GM12878 (cell line): ENCODE measurements around the gene SETD6. TPM values are rescaled to one million over a fixed set of nuclear protein-coding genes. Genes with fewer than 3 reads are reported as not detected.

Source experiments
- ATF2 ChIP-seq: IDR thresholded peaks from 2 replicates; pipeline ENCODE4 v1.6.1; 2012; ENCODE audit warnings: low read length, inconsistent platforms
- BCL11A ChIP-seq: IDR thresholded peaks from 2 replicates; pipeline ENCODE4 v1.6.1; 2011; ENCODE audit warnings: low read depth, low read length
- CTCF ChIP-seq, 3 experiments: IDR thresholded peaks in 2 of 3; conservative IDR thresholded peaks in 1 of 3; 2 replicates each; pipeline ENCODE4 v1.5.1; 2011; ENCODE audit warnings: low read depth in 3 of 3, low read length in 3 of 3, mild to moderate bottlenecking in 3 of 3, control low read depth in 2 of 3, moderate library complexity in 2 of 3, inconsistent platforms in 1 of 3, mixed read lengths in 1 of 3; ENCODE audit not compliant: control insufficient read depth in 2 of 3, insufficient read depth in 1 of 3; ENCODE audit errors: extremely low read depth in 1 of 3
- EED ChIP-seq: sonication (generic); IDR thresholded peaks from 2 replicates; pipeline ENCODE4 v1.6.1; 2016; ENCODE audit warnings: antibody characterized with exemption, low read depth
- ELK1 ChIP-seq: IDR thresholded peaks from 2 replicates; pipeline ENCODE4 v1.6.1; 2012; ENCODE audit warnings: low read depth, low read length, improper control_type of control experiment
- EP300 ChIP-seq, 2 experiments: fragments of 150-350 bp in 1 of 2; IDR thresholded peaks; 2 replicates each; pipeline ENCODE4 v1.6.1; 2011 to 2012; ENCODE audit warnings: low read depth in 2 of 2, low read length in 2 of 2, borderline replicate concordance in 1 of 2, improper control_type of control experiment in 1 of 2, inconsistent platforms in 1 of 2; ENCODE audit not compliant: control insufficient read depth in 1 of 2
- HDGF ChIP-seq: fragments of 450-650 bp; IDR thresholded peaks from 2 replicates; pipeline ENCODE4 v1.6.1; 2016; ENCODE audit warnings: antibody characterized with exemption
- MAX ChIP-seq: IDR thresholded peaks from 2 replicates; pipeline ENCODE4 v1.6.1; 2012; ENCODE audit warnings: low read depth, low read length, improper control_type of control experiment
- MTA2 ChIP-seq: fragments of 450-650 bp; IDR thresholded peaks from 2 replicates; pipeline ENCODE4 v1.6.1; 2016; ENCODE audit warnings: low read depth, mild to moderate bottlenecking, moderate library complexity
- MYB ChIP-seq: fragments of 150-350 bp; IDR thresholded peaks from 2 replicates; pipeline ENCODE4 v1.6.1; 2014; ENCODE audit warnings: mild to moderate bottlenecking, low read depth, low read length, borderline replicate concordance
- NFXL1 ChIP-seq: fragments of 450-650 bp; IDR thresholded peaks from 2 replicates; pipeline ENCODE4 v1.6.1; 2017; ENCODE audit warnings: antibody characterized with exemption, mild to moderate bottlenecking, borderline replicate concordance
- PKNOX1 ChIP-seq: fragments of 450-650 bp; IDR thresholded peaks from 2 replicates; pipeline ENCODE4 v1.6.1; 2016; ENCODE audit warnings: mild to moderate bottlenecking
- POLR2AphosphoS5 ChIP-seq: IDR thresholded peaks from 2 replicates; pipeline ENCODE4 v1.6.1; 2011; ENCODE audit warnings: mild to moderate bottlenecking, low read length, inconsistent platforms
- RAD21 ChIP-seq: IDR thresholded peaks from 2 replicates; pipeline ENCODE4 v1.6.1; 2011; ENCODE audit warnings: mild to moderate bottlenecking, low read depth, low read length, moderate library complexity; ENCODE audit not compliant: insufficient read depth
- RELA ChIP-seq: fragments of 450-650 bp; IDR thresholded peaks from 2 replicates; pipeline ENCODE4 v1.8.0; 2014; ENCODE audit warnings: borderline replicate concordance; ENCODE audit not compliant: partially characterized antibody
- SKIL ChIP-seq: fragments of 450-650 bp; IDR thresholded peaks from 2 replicates; pipeline ENCODE4 v1.6.1; 2017; ENCODE audit warnings: mild to moderate bottlenecking, low read depth, inconsistent platforms; ENCODE audit not compliant: poor library complexity, severe bottlenecking
- SMAD1 ChIP-seq: fragments of 450-650 bp; IDR thresholded peaks from 2 replicates; pipeline ENCODE4 v1.6.1; 2018; ENCODE audit warnings: mild to moderate bottlenecking, low read depth; ENCODE audit not compliant: partially characterized antibody
- SMARCA5 ChIP-seq: fragments of 450-650 bp; IDR thresholded peaks from 2 replicates; pipeline ENCODE4 v1.6.1; 2017; ENCODE audit warnings: mild to moderate bottlenecking
- TARDBP ChIP-seq: IDR thresholded peaks from 2 replicates; pipeline ENCODE4 v1.6.1; 2016; ENCODE audit warnings: borderline replicate concordance
- USF1 ChIP-seq: IDR thresholded peaks from 2 replicates; pipeline ENCODE4 v1.6.1; 2011; ENCODE audit warnings: borderline replicate concordance, low read depth, mild to moderate bottlenecking, moderate library complexity, mixed read lengths, low read length; ENCODE audit not compliant: insufficient read depth; ENCODE audit errors: extremely low read length
- polyA plus RNA-seq, 11 experiments: library from polyadenylated mRNA; depleted of rRNA in 4 of 11; unstranded in 6 of 11; stranded (reverse) in 5 of 11; fragments of >200 nt; fragmentation: Nextera tagmentation in 4 of 11; fragmentation: Illumina TruSeq in 1 of 11; extraction: Ambion mirVana in 4 of 11; extraction: Trizol in 1 of 11; gene quantifications; 1 replicate in 1 of 11; 2 replicates in 10 of 11; pipeline versions ENCODE4 v1.2.1 to v1.2.3, GENCODE V29; 2011 to 2016; ENCODE audit warnings: inconsistent platforms in 2 of 11, missing spikeins in 2 of 11, low read depth in 1 of 11
- total RNA-seq, 4 experiments: library from RNA; depleted of rRNA in 3 of 4; stranded (reverse); fragments of >200 nt in 3 of 4; fragmentation: Illumina TruSeq in 1 of 4; extraction: Trizol in 1 of 4; gene quantifications; 2 replicates each; pipeline versions ENCODE4 v1.2.1 to v1.2.3, GENCODE V29; 2013 to 2021

The SETD6 gene
- total and polyA plus RNA-seq, 10 of the 15 experiments (the other 5 are each of a cell fraction or from before 2014, with no cell fraction given), result 8.2 to 23.8 (median 16.2) TPM

GRCh38 chr16:58515125-58515870 lies at the start of gene SETD6 (continued):
- no peak for TF ChIP-seq SKIL
- TF ChIP-seq USF1, result peak; percentile 85
- TF ChIP-seq ELK1, result peak; percentile 74
- peak; percentile 89 for TF ChIP-seq POLR2AphosphoS5
- peak; percentile 10 for TF ChIP-seq RELA
- TF ChIP-seq ATF2, result no peak
- peak; percentile 74; the same call in 1 of the 2 replicates for TF ChIP-seq HDGF
- no peak for TF ChIP-seq EP300 (IDR thresholded peaks at IDR 0.05; ENCODE audit: borderline replicate concordance in 1 of 2, control insufficient read depth in 1 of 2, low read depth in 2 of 2, low read length in 2 of 2)
- TF ChIP-seq RAD21, result no peak
- no peak for TF ChIP-seq SMARCA5
- TF ChIP-seq MTA2, result no peak
- TF ChIP-seq BCL11A, result 0 out of 2 replicates have a peak, but pooled peaks have one; percentile 2
- TF ChIP-seq EED, result no peak
- no peak for TF ChIP-seq SMAD1
- TF ChIP-seq TARDBP, result no peak
- peak; percentile 79 for TF ChIP-seq PKNOX1
- peak in 1 of 3 experiments; percentile 18; a peak in 1 of 6 replicates for TF ChIP-seq CTCF (IDR thresholded peaks at IDR 0.05 in 2 of 3, conservative IDR thresholded peaks at IDR 0.05 in 1 of 3; ENCODE audit: control insufficient read depth in 2 of 3, extremely low read depth in 1 of 3, insufficient read depth in 1 of 3, low read depth in 3 of 3, low read length in 3 of 3)
- peak; percentile 98 for TF ChIP-seq MAX
- no peak for TF ChIP-seq MYB
- no peak for TF ChIP-seq NFXL1
